Right atrium auricular region (tissue), 2 donors: ENCODE data around the gene PNLIPRP2. TPM values are rescaled to one million over a fixed set of nuclear protein-coding genes. Genes with fewer than 3 reads are reported as not detected.
A peak's percentile ranks its signal among the peaks of the same experiment; 100 is the strongest.

Experiments used
- DNase-seq: peaks from one replicate; pipeline ENCODE4 v3.0.0-alpha.2; 2019; ENCODE audit warnings: low spot score
- H3K27ac ChIP-seq, 2 donors: fragments of 200-600 bp; sonication (generic); 1 replicate in 1 of 2; 2 replicates in 1 of 2; pipeline ENCODE4 v1.5.1; 2016 to 2019
- H3K27me3 ChIP-seq, 2 donors: fragments of 200-600 bp; sonication (generic); one replicate each; pipeline versions ENCODE4 v1.5.1 to v1.6.0; 2017 to 2019
- H3K36me3 ChIP-seq: fragments of 200-600 bp; sonication (generic); one replicate; pipeline ENCODE4 v1.5.1; 2016
- H3K4me1 ChIP-seq, 2 donors: fragments of 200-600 bp; sonication (generic); one replicate each; pipeline versions ENCODE4 v1.5.1 to v1.6.0; 2017 to 2019
- H3K4me3 ChIP-seq, 2 donors: fragments of 200-600 bp; sonication (generic); 1 replicate in 1 of 2; 2 replicates in 1 of 2; pipeline ENCODE4 v1.5.1; 2017 to 2019; ENCODE audit warnings: mild to moderate bottlenecking in 1 of 2, moderate library complexity in 1 of 2
- H3K9me3 ChIP-seq, 2 donors: fragments of 200-600 bp; sonication (generic); one replicate each; pipeline ENCODE4 v1.5.1; 2019
- CTCF ChIP-seq, 2 donors: fragments of 200-600 bp; sonication (generic); IDR thresholded peaks; one replicate each; pipeline ENCODE4 v1.5.1; 2019; ENCODE audit warnings: antibody characterized with exemption in 2 of 2
- total RNA-seq, 2 donors: library from RNA; depleted of rRNA; stranded (reverse); fragments of >200 nt; gene quantifications; one replicate each; pipeline ENCODE4 v1.1.0, GENCODE V29; 2016

Gene PNLIPRP2
- total RNA-seq, 2 donors from 2014 or later: not detected

GRCh38 chr10:116633216-116633600 lies 12.5 kb downstream of the PNLIPRP2 start:
- Histone ChIP-seq H3K4me1 (no peaks in the 10 kb centered on the region), H3K27ac (no peak overlapping the region), H3K4me3 (no peak overlapping the region), H3K27me3 (no peaks in the 10 kb centered on the region), H3K9me3 (no peaks in the 10 kb centered on the region), H3K36me3 (no peaks in the 10 kb centered on the region)
- no peak for TF ChIP-seq CTCF (IDR thresholded peaks at IDR 0.05)
- no peak for DNase-seq

GRCh38 chr10:116634126-116634975 lies 13.6 kb downstream of the PNLIPRP2 start:
- Histone ChIP-seq H3K4me3 (no peak overlapping the region), H3K27me3 (no peaks in the 10 kb centered on the region), H3K9me3 (no peaks in the 10 kb centered on the region), H3K4me1 (no peaks in the 10 kb centered on the region), H3K36me3 (no peaks in the 10 kb centered on the region), H3K27ac (no peak overlapping the region)
- TF ChIP-seq CTCF (IDR thresholded peaks at IDR 0.05): no peak
- DNase-seq: peak; percentile 50

- TF ChIP-seq CTCF (IDR thresholded peaks at IDR 0.05): no peak
- peaks cover 0 to 8% of the 10 kb centered on the region in 2 donors for H3K9me3 ChIP-seq
- no peaks in the 10 kb centered on the region for H3K36me3 ChIP-seq
- H3K4me3 ChIP-seq: no peak overlapping the region
- no peaks in the 10 kb centered on the region for H3K4me1 ChIP-seq
- no peak overlapping the region for H3K27ac ChIP-seq
- no peak for DNase-seq
- H3K27me3 ChIP-seq: no peaks in the 10 kb centered on the region
Observed at GRCh38 chr10:116636385-116636784, 15.6 kb downstream of the PNLIPRP2 start.

GRCh38 chr10:116636976-116637375 lies 16.2 kb downstream of the PNLIPRP2 start:
- Histone ChIP-seq H3K27ac (no peak overlapping the region), H3K36me3 (no peaks in the 10 kb centered on the region), H3K4me1 (no peaks in the 10 kb centered on the region), H3K9me3 (peaks cover 0 to 8% of the 10 kb centered on the region in 2 donors), H3K4me3 (no peak overlapping the region), H3K27me3 (no peaks in the 10 kb centered on the region)
- DNase-seq: no peak
- TF ChIP-seq CTCF (IDR thresholded peaks at IDR 0.05): no peak

- no peaks in the 10 kb centered on the region for H3K4me1 ChIP-seq
- no peak for DNase-seq
- no peaks in the 10 kb centered on the region for H3K27me3 ChIP-seq
- H3K36me3 ChIP-seq: no peaks in the 10 kb centered on the region
- no peak overlapping the region for H3K27ac ChIP-seq
- H3K4me3 ChIP-seq: no peak overlapping the region
- TF ChIP-seq CTCF (IDR thresholded peaks at IDR 0.05): no peak
- peaks cover 0 to 8% of the 10 kb centered on the region in 2 donors for H3K9me3 ChIP-seq
Observed at GRCh38 chr10:116637830-116638229, 17.1 kb downstream of the PNLIPRP2 start.
